Stimulated activated CD8-positive, alpha-beta memory T cell treated with anti-CD3 and anti-CD28 coated beads, Interleukin-12 subunit alpha, Interleukin-12 subunit beta, amount 100 ng/mL, for 4 hours (primary cell): ENCODE results near the gene ARVCF.

Source experiments
- DNase-seq: peaks from one replicate; pipeline ENCODE4 v3.0.0-alpha.2; 2020; ENCODE audit warnings: low read depth

Gene ARVCF, protein sequence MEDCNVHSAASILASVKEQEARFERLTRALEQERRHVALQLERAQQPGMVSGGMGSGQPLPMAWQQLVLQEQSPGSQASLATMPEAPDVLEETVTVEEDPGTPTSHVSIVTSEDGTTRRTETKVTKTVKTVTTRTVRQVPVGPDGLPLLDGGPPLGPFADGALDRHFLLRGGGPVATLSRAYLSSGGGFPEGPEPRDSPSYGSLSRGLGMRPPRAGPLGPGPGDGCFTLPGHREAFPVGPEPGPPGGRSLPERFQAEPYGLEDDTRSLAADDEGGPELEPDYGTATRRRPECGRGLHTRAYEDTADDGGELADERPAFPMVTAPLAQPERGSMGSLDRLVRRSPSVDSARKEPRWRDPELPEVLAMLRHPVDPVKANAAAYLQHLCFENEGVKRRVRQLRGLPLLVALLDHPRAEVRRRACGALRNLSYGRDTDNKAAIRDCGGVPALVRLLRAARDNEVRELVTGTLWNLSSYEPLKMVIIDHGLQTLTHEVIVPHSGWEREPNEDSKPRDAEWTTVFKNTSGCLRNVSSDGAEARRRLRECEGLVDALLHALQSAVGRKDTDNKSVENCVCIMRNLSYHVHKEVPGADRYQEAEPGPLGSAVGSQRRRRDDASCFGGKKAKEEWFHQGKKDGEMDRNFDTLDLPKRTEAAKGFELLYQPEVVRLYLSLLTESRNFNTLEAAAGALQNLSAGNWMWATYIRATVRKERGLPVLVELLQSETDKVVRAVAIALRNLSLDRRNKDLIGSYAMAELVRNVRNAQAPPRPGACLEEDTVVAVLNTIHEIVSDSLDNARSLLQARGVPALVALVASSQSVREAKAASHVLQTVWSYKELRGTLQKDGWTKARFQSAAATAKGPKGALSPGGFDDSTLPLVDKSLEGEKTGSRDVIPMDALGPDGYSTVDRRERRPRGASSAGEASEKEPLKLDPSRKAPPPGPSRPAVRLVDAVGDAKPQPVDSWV

GRCh38 chr22:20016734-20017621 lies at the start of gene ARVCF:
TSS of gene ARVCF (minus strand) at chr22:20016823. CDS start at chr22:19990794, 26,029 bp downstream.
- peak; percentile 82 for DNase-seq

DNA sequence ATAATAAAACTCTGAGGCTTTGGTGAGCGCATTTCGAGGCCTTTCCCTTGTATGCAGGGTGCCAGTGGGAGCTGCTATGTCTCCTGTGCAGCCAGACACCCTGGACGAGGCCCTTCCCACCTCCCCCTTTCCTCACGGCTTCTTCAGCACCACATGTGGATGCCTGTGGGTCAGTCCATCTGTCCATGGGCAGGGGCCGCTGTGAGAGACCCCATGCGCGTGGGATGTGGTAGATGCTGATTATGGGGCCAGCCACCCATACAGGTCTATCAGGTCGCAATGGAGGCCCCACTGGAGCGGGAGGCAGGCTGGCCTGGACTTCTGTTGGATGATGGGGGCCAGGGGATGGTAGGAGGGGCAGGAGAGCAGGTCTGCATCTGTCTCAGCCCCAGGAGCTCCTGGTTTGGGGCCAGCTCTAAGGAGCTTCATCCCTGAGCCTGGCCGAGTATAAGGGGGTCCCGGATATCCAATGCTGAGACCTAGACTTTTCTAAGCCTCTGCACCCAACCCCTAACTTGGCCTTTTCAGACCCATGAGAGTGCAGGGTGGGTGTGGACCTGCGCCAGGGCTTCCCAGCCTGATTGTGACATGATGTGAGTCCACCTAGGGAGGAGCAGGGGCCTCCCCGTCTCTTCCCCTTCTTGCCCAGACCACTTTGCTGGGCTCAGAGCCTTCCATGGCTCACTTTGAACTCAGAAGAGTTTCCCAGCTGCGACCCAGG lies 49.4 kb upstream of the ARVCF start:
- DNase-seq: no peak

DNA sequence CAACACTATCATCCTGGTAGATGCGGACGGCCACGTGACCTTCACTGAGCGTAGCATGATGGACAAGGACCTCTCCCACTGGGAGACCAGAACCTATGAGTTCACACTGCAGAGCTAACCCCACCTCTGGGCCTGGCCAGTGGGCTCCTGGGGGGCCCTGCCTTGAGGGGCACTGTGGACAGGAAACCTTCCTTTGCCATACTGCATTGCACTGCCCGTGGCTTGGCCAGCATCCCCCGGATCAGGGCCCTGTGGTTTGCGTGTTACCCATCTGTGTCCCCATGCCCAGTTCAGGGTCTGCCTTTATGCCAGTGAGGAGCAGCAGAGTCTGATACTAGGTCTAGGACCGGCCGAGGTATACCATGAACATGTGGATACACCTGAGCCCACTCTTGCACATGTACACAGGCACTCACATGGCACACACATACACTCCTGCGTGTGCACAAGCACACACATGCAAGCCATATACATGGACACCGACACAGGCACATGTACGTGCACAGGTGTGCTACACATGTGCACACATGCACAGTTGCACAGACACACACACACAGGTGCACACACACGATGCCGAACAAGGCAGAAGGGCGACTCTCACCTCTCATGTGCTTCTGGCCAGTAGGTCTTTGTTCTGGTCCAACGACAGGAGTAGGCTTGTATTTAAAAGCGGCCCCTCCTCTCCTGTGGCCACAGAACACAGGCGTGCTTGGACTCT lies 48.1 kb upstream of the ARVCF start:
- no peak for DNase-seq

DNA sequence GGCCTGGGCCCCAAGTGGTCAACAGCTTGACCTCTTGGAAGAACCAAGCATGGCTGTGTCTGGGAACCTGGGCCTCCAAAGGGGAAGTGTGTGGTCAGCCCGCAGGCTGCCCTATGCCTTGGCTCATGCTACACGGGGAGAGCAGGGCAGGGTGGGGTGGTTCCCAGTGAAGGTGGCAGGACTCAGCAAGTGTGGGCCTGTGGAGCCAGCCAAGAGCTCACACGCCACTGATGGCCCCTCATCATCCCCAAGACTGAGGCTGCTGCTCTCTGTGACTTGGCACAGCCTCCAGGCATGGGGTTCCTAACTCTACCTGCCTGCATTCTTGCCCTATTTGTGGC lies 47.5 kb upstream of the ARVCF start:
- DNase-seq: no peak

DNA sequence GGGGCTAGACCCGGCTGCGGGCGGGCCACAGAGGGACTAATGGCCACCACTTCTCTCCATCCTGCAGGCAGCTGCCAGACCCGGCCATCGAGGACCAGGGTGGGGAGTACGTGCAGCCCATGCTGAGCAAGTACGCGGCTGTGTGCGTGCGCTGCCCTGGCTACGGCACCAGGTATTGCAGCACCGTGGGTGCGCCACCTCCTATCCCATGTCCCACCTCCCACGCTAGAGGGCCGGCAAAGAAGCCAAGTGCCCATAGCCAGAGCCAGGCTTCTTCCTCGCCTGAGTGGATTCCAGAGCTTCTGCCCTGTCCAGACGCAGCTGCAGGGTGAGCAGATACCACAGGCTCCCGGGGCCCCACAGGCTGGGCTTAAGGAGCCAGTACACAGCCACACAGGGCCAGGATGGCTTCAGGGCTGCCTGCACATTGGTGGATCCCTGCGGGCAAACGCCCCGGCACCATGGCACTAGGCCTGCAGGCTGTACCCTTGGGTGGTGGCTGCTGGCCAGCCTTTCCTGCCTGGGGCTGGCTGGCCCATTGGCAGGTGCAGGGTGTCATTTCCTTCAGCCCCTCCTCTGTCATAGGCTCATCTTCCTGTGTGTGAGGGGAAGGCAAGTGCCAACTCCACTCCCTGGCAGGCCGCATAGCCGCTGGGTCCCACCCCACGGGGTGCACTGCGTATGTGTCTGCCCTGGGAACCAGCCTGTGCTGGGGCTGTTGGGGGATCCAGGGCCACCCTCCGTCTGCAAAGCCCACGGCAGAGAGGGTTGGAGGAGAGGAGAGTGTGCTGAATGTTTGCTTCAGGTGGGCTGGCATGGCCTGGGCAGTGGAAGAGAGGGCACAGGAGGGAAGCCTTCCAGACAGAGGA lies 46.9 kb upstream of the ARVCF start:
- no peak for DNase-seq

DNA sequence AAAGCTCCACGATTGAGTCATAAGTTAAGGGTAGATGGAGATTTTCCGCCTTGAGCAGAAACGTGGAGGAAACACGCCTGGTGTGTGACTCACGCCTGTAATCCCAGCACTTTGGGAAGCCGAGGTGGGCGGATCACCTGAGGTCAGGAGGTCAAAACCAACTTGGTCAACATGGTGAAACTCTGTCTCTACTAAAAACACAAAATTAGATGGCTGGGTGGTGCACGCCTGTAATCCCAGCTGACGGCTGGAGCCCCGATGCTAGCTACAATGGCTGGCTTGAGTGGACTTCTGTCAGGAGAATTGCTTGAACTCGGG lies 46.1 kb upstream of the ARVCF start:
- DNase-seq: no peak

DNA sequence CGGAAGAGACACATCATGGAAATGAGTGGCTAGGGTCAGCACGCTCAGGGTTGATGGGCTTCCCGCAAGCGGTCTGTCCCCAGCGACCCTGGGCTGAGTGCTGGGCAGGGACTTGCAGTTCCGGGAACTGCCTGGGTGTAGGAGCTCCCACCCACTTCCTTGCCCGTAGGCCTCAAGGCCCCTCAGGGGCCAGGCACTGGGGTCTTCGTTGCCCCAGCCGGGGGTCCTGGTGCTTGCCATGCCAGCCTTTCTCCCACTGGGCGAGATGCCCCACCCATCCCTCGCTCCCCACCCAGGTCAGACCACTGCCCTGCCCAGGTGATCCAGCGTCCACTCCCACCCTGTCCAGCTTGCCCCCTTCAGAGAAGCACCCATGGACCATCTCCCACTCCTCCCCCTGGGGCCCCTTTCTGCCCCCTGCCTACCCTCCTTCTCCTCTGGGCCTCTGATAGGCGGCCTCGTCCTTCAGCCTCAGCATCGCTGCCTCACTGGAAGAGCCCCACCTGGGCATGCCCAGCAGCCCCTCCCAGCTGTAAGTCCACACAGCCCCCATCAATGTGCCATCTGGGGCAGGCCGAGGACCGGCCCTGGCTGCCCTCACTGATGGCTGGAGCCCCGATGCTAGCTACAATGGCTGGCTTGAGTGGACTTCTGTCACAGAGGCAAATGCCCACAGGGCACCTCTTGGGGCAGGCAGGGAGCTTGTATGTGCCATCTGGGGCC lies 45.6 kb upstream of the ARVCF start:
- DNase-seq: no peak

GRCh38 chr22:20061481-20061861 lies 44.8 kb upstream of the ARVCF start:
- DNase-seq: no peak

- no peak for DNase-seq
Measured at GRCh38 chr22:20060700-20061480, 44.3 kb upstream of the ARVCF start.

DNA sequence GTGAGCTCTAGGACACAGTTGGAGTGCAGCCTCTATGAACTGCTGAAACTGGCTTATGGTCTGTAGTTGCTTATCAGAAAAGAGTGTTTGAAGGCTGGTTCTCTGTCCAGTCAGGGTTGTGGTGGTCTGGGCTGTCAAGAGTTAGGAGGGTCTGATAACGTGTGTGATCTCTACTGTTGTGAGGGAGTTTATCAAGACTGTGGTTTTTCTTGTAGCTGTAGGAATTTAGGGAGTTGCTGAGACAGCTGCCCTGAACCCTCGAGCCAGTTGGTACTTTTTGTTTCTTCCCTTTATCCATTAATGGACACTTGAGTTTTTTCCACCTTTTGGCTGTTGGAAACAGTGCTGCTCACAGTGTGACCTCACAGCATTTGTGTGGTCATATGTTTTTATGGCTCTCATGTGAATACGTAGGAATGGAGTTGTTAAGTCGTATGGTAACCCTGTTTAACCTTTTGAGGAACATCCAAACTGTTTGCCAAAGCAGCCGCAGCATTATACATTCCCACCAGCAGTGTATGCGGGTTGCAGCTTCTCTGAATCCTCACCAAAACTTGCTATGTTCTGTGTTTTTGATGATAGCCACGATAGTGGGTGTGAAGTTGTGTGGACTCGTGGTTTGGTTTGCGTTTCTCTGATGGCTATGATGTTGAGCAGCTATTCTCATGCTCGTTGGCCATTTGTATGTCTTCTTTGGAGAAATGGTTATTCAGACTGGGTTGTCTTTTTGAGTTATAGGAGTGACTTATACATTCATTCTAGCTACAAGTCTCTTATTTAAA lies 42.6 kb upstream of the ARVCF start:
- DNase-seq: no peak

DNA sequence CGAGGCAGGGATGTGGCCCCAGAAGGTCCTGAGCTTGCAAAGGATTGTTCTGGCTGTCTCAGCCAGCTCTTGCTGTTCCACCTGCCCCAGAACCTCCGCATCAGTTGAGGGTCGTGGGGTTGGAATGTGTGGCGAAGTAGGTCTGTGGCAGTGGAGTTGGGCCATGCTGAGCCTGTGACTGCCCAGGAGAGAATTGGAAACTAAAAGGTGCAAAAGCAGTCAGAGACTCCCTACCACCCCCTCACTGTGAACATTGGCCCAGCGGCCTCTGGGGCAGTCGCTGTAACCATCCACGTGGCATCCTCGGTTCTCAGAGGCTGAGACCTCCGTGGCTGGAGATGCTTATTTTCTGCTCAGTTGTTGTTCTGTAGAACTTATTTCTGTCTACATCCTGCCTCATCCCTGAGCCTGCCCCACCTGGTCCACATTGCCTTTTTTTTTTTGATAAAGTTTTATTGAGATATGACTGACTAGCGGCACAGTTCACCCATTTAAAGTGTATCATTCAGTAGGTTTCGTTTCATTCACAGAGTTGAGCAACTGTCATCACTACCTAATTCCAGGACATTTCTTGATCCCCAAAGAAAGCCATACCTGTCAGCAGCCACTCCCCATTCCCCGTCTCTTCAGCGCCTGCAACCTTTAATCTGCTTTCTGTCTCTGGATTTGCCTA lies 41.1 kb upstream of the ARVCF start:
- DNase-seq: no peak

GRCh38 chr22:20056696-20057386 lies 40.2 kb upstream of the ARVCF start:
- DNase-seq: no peak

DNA sequence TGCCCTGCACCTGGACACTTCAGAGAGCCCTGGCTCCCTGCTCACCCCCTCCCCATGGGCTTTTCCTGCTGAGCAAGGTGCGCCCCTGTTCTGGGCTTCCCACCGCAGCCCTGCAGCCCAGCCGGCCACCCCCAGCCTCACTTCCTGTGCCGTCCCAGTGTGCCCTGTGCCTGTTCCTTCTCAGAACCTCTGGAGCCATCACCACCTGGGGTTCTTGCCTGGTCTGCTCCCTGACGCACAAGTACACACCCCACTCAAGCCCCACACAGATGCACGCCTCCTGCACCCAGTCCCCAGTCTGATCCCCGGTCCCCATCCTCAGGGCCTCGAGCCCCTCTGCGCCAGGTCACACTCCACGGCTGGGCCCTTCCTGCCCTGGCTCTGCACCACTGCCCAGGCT lies 39.5 kb upstream of the ARVCF start:
- no peak for DNase-seq

DNA sequence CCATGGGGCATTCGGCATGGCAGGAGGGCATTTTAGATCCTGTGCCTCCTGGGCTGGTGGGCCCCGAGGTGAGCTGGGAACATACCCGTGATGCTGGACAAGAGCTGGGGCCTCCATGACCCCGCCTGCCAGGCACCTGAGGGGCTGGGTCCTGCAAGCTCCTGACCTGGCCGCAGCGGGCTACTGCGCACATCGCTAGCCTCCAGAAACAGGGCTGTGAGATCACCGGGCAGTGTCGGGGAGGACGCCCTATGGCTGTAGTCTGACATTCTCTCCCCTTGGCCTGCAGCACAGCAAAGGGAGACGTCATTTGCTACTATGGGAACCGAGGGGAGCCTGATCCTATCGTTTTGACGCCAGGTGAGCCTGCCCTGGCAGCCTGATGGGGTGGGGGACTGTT lies 39.0 kb upstream of the ARVCF start:
- DNase-seq: no peak

DNA sequence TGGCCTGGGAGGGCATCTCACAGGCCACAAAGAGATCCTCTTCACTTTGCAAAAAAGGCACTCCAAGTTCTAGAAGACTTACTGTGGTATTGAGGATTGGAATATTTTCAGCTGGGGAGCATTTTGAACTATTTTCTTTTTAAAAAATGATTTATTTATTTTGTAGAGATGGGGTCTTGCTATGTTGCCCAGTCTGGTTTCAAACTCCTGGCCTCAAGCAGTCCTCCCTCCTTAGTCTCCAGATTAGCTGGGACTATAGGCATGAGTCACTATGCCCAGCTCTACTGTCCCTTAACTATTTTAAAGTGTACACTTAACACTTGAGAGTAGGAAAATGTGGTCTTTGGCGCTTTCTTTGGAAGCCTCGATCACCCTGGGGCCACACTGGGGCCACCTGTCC lies 38.5 kb upstream of the ARVCF start:
- no peak for DNase-seq

DNA sequence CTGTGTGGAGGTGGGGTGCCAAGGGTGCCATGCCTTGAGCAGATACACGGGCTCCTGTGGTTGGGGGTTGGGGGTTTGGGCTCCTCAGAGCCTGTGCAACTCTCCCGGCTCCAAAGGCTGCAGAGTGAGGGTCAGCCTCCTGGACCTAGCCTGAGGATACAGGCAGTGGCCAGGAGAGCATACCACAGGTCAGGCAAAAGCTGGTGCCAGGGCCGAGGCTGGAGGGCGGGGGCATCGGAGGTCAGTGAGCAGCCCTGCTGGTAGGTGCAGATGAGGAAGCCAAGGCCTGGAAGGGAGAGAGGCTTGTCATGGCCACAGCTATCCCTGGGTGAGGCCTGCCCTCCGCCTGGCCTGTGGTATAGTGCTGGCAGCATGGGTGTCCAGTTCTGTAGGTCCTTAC lies 37.9 kb upstream of the ARVCF start:
- DNase-seq: no peak

DNA sequence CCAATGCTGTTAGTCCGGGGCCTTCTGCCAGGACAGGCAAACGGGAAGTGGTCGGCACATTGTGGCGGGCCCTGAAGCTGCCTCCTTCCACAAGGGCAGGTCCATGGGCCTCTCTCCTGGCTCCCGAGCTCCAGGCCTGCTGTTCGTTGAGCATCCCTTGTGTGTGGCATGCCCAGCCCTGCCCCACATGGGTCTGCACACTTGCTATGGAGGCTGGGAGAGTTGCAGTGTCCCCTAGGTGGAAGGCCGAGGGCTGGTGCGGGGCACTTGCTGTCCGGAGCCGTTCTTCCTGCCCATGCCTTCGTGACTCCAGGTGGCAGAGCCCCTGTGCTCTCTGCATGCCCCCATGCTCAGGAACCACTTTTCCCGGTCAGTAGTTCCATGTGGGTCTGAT lies 37.4 kb upstream of the ARVCF start:
- no peak for DNase-seq
